Liver (tissue), 9 donors: Measurements from ENCODE around the gene TPPP. TPM values are rescaled to one million over a fixed set of nuclear protein-coding genes. Genes with fewer than 3 reads are reported as not detected.

ENCODE experiments used
- DNase-seq: peaks from one replicate; pipeline ENCODE4 v3.0.0-alpha.2; 2017; ENCODE audit warnings: low spot score
- H3K27ac ChIP-seq, 2 donors: one replicate each; pipeline ENCODE4 v1.7.0; 2013; ENCODE audit warnings: inconsistent platforms in 2 of 2, low read length in 2 of 2, control low read depth in 1 of 2, low read depth in 1 of 2, mild to moderate bottlenecking in 1 of 2
- H3K27me3 ChIP-seq, 4 donors: one replicate each; pipeline versions ENCODE4 v1.6.1 to v1.7.0; 2013; ENCODE audit warnings: low read length in 3 of 4, inconsistent platforms in 1 of 4, mild to moderate bottlenecking in 1 of 4, moderate library complexity in 1 of 4; ENCODE audit not compliant: control insufficient read depth in 4 of 4, insufficient read depth in 4 of 4
- H3K36me3 ChIP-seq, 4 donors: one replicate each; pipeline versions ENCODE4 v1.6.1 to v1.7.0; 2013; ENCODE audit warnings: low read length in 3 of 4, mild to moderate bottlenecking in 3 of 4, low read depth in 1 of 4, moderate library complexity in 1 of 4; ENCODE audit not compliant: control insufficient read depth in 4 of 4, insufficient read depth in 3 of 4
- H3K4me1 ChIP-seq, 4 donors: one replicate each; pipeline versions ENCODE4 v1.6.1 to v1.7.0; 2013; ENCODE audit warnings: low read length in 3 of 4, mild to moderate bottlenecking in 3 of 4, moderate library complexity in 1 of 4; ENCODE audit not compliant: control insufficient read depth in 4 of 4, insufficient read depth in 4 of 4
- H3K4me3 ChIP-seq, 3 donors: one replicate each; pipeline versions ENCODE4 v1.6.1 to v1.7.0; 2013; ENCODE audit warnings: low read length in 3 of 3, control low read depth in 1 of 3, low read depth in 1 of 3, mild to moderate bottlenecking in 1 of 3
- H3K9ac ChIP-seq, 2 donors: one replicate each; pipeline ENCODE4 v1.7.0; 2013; ENCODE audit warnings: low read length in 2 of 2, mild to moderate bottlenecking in 2 of 2, moderate library complexity in 2 of 2, control low read depth in 1 of 2, low read depth in 1 of 2
- H3K9me3 ChIP-seq, 4 donors: one replicate each; pipeline versions ENCODE4 v1.6.1 to v1.7.0; 2013; ENCODE audit warnings: low read length in 3 of 4; ENCODE audit not compliant: control insufficient read depth in 4 of 4
- ATF3 ChIP-seq: IDR thresholded peaks from 2 replicates; pipeline ENCODE4 v1.6.1; 2016; ENCODE audit warnings: antibody characterized with exemption
- CTCF ChIP-seq: fragments of 150-350 bp; IDR thresholded peaks from 2 replicates; pipeline ENCODE4 v1.5.1; 2017; ENCODE audit warnings: improper control_type of control experiment, low read depth, low read length; ENCODE audit not compliant: missing input control
- EGR1 ChIP-seq, 2 donors: IDR thresholded peaks; 2 replicates each; pipeline ENCODE4 v1.6.1; 2016 to 2018; ENCODE audit warnings: antibody characterized with exemption in 2 of 2, low read depth in 2 of 2
- FOXA1 ChIP-seq: IDR thresholded peaks from 2 replicates; pipeline ENCODE4 v1.6.1; 2016; ENCODE audit warnings: antibody characterized with exemption
- FOXA2 ChIP-seq: IDR thresholded peaks from 2 replicates; pipeline ENCODE4 v1.6.1; 2016; ENCODE audit warnings: antibody characterized with exemption
- GABPA ChIP-seq, 2 donors: IDR thresholded peaks in 1 of 2; conservative IDR thresholded peaks in 1 of 2; 2 replicates each; pipeline ENCODE4 v1.6.1; 2016; ENCODE audit warnings: antibody characterized with exemption in 2 of 2, mild to moderate bottlenecking in 1 of 2, moderate library complexity in 1 of 2
- HNF4A ChIP-seq, 2 donors: conservative IDR thresholded peaks; 2 replicates each; pipeline ENCODE4 v1.6.1; 2016; ENCODE audit warnings: antibody characterized with exemption in 2 of 2, mild to moderate bottlenecking in 2 of 2
- HNF4G ChIP-seq: IDR thresholded peaks from 2 replicates; pipeline ENCODE4 v1.6.1; 2016; ENCODE audit warnings: antibody characterized with exemption
- JUND ChIP-seq, 2 donors: IDR thresholded peaks; 2 replicates each; pipeline ENCODE4 v1.6.1; 2016; ENCODE audit warnings: antibody characterized with exemption in 2 of 2
- MAX ChIP-seq: IDR thresholded peaks from 2 replicates; pipeline ENCODE4 v1.6.1; 2016; ENCODE audit warnings: antibody characterized with exemption
- NR2F2 ChIP-seq: IDR thresholded peaks from 2 replicates; pipeline ENCODE4 v1.6.1; 2016; ENCODE audit warnings: antibody characterized with exemption
- RAD21 ChIP-seq, 2 donors: IDR thresholded peaks; 2 replicates each; pipeline ENCODE4 v1.6.1; 2016; ENCODE audit warnings: antibody characterized with exemption in 2 of 2, mild to moderate bottlenecking in 2 of 2
- REST ChIP-seq: IDR thresholded peaks from 2 replicates; pipeline ENCODE4 v1.6.1; 2016; ENCODE audit warnings: antibody characterized with exemption, mild to moderate bottlenecking
- RXRA ChIP-seq, 2 donors: IDR thresholded peaks; 2 replicates each; pipeline ENCODE4 v1.6.1; 2017 to 2018; ENCODE audit warnings: antibody characterized with exemption in 2 of 2, mild to moderate bottlenecking in 1 of 2
- SP1 ChIP-seq: IDR thresholded peaks from 2 replicates; pipeline ENCODE4 v1.6.1; 2018; ENCODE audit warnings: antibody characterized with exemption, mild to moderate bottlenecking
- TAF1 ChIP-seq: conservative IDR thresholded peaks from 2 replicates; pipeline ENCODE4 v1.6.1; 2016; ENCODE audit warnings: antibody characterized with exemption, mild to moderate bottlenecking
- YY1 ChIP-seq: IDR thresholded peaks from 2 replicates; pipeline ENCODE4 v1.6.1; 2016; ENCODE audit warnings: antibody characterized with exemption, mild to moderate bottlenecking
- ZBTB33 ChIP-seq: IDR thresholded peaks from 2 replicates; pipeline ENCODE4 v1.6.1; 2016; ENCODE audit warnings: antibody characterized with exemption
- WGBS: extraction: QIAGEN DNeasy Blood & Tissue Kit; methylation state at CpG from one replicate; pipeline ENCODE4 v1.1.7; 2013; 5-methylcytosine and 5-hydroxymethylcytosine counted together
- polyA plus RNA-seq, 2 donors: library from polyadenylated mRNA; stranded (reverse) in 1 of 2; unstranded in 1 of 2; fragments of 200-250 nt in 1 of 2; fragments of >200 nt in 1 of 2; fragmentation: Nextera tagmentation in 1 of 2; extraction: Ambion mirVana in 1 of 2; gene quantifications; one replicate each; pipeline versions ENCODE4 v1.2.1 to v1.2.3, GENCODE V29; 2013 to 2015
- total RNA-seq, 2 donors: library from RNA; depleted of rRNA; stranded (reverse); fragments of >200 nt; gene quantifications; one replicate each; pipeline ENCODE4 v1.2.3, GENCODE V29; 2014
- donor health status: healthy.
- donor health status: healthy.
- donor health status: healthy.
- donor health status: healthy.
- donor health status: healthy.

TPPP gene
- total and polyA plus RNA-seq, 4 donors: 0.61 to 2.1 (median 0.80) TPM

- Histone ChIP-seq H3K27me3 (peaks cover 0 to under 1% (median 0%) of the 10 kb centered on the region in 4 donors), H3K36me3 (no peaks in the 10 kb centered on the region), H3K27ac (peak overlapping the region in 1 of 2 donors; percentile 32), H3K4me1 (peaks cover 0 to 25% (median 11%) of the 10 kb centered on the region in 4 donors), H3K9me3 (no peaks in the 10 kb centered on the region), H3K9ac (peak overlapping the region in 1 of 2 donors; percentile 33), H3K4me3 (peak overlapping the region; percentile 61 to 93 (median 65))
- TF ChIP-seq TAF1 (no peak), HNF4A (conservative IDR thresholded peaks at IDR 0.05) (no peak), CTCF (no peak), ZBTB33 (no peak), MAX (no peak), FOXA2 (no peak), SP1 (no peak), HNF4G (no peak), RAD21 (IDR thresholded peaks at IDR 0.05) (no peak), GABPA (IDR thresholded peaks at IDR 0.05 in 1 of 2, conservative IDR thresholded peaks at IDR 0.05 in 1 of 2) (no peak), YY1 (no peak), EGR1 (IDR thresholded peaks at IDR 0.05; ENCODE audit: low read depth in 2 of 2) (no peak), NR2F2 (no peak), JUND (IDR thresholded peaks at IDR 0.05) (no peak), ATF3 (no peak), FOXA1 (no peak), RXRA (IDR thresholded peaks at IDR 0.05) (no peak), REST (no peak)
- DNase-seq: no peak
- WGBS: 13% methylated on average over 49 of the region's 49 CpGs
These were observed 80.4 kb downstream of the TPPP start for GRCh38 chr5:612498-613424.
